GM21786 (cell line): ENCODE data around the gene KLHL34.

ENCODE experiments used
- ATAC-seq: cut with Tn5 transposase; IDR thresholded peaks from one replicate; pipeline ENCODE4 v1.9.1; 2021; ENCODE audit not compliant: unreplicated experiment

The KLHL34 gene, protein sequence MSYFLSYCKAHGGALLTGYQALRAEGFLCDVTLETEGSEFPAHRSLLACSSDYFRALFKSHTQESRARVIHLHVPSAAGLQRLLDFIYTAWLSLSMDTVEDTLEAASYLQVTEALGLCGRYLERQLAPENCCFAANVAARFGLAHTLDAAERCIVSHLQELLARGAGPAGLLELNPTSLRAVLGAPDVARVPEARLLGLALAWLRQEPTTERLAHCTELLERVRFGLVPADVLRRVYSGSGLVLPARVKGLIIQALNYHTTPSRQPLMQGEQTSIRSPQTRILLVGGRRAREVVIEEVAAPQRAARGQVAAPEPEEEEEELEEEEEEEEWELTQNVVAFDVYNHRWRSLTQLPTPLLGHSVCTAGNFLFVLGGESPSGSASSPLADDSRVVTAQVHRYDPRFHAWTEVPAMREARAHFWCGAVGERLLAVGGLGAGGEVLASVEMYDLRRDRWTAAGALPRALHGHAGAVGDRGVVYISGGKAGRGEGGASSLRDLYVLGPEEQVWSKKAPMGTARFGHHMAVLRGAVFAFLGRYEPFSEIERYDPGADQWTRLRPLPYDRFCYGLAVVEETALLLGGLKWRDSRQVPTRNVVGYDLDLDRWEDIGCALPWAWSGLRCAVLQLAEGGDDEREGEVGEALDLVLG

DNA sequence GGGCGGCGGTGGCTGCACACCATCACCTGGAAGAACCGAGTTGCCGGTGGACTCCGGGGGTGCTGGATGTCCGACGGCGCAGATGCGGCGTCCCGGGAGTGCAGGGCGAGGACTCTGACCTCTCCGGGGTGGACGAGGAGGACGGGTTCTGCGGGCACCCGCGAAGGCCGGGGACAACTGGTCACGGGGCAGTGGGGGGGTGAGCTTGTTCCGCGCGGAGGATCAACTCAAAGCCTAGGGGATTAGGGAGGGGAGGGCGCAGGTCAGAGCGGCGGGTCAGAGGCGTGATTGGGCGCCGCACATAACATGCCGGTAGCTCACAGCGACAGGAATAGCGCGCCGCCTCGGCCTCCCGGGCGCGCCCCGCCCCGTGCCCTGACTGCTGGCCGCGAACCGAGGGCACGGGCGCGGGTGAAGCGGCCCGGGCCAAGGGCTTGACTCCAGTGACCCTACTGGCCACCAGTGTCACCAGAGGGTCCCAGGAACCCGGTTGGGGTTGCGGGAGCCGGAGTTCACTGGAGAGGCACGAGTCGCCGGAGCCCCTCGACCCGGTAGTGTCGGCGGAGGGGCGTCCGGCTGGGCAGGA lies at the start of gene KLHL34:
KLHL34 (minus strand) TSS at position 179 of the 586 bp plus-strand sequence. CDS start 542 bp downstream, outside the sequence.
- peak; percentile 44 for ATAC-seq

DNA sequence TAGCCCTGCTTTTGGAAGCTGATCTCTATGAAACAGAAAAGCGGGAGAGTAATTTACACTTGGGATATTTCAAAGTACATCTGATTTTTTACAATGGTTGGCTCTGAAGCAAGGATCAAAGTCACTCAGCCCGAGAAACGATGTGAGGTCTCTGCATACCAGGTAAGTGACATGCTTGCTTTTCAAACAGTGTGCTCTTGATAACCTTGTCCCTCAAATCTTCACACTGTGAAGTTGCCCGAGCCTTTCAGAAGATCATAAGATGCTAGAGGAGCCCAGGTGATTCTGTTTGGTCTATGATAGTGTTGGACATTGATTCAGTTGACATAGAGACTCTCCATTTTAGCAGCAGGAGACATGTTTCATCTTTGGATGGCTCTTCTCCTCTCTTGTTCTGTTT lies 47.1 kb upstream of the KLHL34 start:
- no peak for ATAC-seq

DNA sequence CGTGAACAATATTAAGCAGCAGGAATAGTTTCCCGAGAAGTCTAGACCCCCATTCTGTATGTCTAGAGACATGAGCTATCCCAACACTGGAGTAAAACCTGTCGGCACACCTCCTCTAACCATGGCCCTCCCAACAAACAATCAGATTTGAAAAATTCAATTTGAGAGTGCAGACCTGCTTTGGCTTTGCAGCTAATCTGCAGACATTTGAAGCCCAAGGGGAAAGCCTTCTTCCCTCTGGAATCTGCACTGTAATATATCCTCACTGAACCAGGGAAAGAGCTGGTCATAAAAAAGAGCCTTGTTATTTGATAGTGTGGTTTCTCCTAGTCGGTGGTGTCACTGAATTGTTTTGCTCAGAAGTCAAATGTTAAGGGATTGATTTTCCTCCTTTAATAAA lies 44.6 kb upstream of the KLHL34 start:
- ATAC-seq: no peak

DNA sequence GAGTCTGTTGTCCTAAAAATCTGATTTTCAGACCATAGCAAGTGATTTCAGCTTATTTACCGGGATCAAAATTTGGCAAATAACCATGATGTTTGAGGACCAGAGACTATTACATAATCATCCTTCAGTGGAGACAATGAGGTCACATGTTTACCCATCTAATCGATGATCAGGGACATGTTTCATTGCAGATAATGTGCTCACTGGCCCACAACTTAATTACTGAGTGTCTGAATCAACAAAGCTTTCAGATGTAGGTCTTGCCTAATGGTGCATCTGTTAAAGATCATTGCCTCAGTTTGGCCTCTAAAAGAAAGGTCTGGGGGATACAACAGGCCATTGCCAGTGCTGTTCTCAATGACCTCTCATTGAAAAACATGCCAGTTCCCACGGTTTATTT lies 42.8 kb upstream of the KLHL34 start:
- ATAC-seq: no peak

DNA sequence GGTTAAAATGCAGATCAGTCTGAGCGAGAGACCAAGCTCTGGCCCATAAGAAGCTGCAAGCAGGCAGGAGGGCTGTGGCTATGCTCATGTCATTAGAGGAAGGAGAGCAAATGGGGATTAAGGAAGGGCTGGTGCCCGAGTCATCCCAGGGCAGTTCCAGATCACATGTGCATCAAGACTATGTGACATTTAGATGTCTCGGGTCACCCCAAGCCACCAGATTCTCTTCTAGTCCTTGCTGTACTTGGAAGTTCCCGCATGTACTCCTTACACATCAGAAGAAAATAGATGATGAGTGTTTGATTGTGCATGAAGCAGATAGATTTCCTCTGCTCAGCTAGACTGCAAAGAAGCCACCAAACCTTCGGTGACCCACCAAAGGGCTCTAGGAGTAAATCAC lies 42.1 kb upstream of the KLHL34 start:
- ATAC-seq: no peak

DNA sequence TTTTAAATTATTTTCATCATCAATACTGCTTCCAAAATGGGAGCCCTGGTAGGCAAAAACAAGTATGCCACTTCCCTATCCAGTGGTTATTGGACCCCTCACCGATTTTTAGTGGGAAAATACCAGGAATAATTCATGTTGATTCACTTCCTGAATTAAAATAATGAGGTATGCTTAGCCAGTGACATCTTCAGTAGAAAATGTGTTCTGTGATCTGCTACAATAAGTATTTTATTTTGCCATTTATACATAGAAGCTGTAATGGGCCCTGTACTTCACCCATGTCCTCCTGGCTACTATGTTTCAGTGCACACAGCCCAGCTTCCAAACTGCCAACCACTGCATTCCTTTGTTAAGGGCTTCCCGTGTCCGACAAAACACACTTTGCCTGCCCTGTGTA lies 41.0 kb upstream of the KLHL34 start:
- no peak for ATAC-seq

DNA sequence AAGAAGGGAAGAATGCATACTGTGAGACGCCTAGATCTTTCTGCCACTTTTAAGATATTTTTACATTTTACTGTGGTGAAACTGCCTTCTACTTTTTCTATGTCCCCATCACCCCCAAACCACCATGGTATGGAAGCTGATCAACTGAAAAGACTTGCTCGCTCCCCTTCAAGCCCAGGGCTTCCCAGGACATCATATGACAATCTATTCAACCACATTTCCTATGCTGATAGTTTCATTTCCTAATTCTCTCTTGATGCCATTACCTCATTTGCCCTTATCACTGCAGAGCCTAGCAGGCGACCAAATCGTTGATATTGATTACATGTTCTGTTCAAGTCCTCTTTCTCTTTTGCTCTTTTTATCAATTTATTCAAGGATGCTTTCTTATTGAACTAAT lies 40.1 kb upstream of the KLHL34 start:
- no peak for ATAC-seq

DNA sequence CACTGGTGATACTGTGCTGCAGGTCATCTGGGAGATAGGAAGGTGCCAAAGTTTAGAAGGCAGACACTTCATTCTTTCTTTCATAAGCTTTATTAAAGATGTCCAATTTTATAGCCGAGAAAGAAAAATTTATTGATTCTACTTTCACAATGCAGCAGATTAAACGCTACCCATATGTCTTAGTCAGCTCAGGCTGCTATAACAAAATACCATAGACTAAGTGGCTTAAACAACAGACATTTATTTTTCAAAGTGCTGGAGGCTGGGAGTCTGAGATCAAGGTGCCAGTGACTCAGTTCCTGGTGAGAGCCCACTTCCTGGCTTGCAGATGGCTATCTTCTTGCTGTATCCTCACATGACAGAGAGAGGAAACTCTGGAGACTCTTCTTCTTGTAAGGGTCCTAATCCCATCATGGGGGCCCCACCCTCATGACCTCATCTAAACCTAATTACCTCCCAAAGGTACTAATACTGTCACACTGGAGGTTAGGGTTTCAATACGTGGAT lies 33.4 kb upstream of the KLHL34 start:
- ATAC-seq: no peak

DNA sequence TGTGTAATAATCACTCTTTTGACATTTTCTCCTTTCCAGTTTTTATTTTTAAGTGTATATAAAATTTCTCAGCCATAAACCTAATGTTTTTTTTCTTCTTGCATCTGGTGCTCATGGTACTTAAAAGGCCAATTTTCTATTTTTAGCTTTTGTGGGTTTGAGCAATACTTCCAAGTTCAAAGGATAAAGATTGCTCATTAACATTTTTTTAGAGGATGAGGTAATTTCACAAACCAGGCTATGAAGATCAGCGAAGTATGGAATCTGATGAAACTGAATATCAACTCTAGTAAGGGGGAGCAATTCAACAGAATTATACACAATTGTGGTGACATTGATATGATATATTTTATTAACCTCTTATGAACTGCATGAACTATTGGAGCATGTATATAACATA lies 25.8 kb upstream of the KLHL34 start:
- no peak for ATAC-seq

DNA sequence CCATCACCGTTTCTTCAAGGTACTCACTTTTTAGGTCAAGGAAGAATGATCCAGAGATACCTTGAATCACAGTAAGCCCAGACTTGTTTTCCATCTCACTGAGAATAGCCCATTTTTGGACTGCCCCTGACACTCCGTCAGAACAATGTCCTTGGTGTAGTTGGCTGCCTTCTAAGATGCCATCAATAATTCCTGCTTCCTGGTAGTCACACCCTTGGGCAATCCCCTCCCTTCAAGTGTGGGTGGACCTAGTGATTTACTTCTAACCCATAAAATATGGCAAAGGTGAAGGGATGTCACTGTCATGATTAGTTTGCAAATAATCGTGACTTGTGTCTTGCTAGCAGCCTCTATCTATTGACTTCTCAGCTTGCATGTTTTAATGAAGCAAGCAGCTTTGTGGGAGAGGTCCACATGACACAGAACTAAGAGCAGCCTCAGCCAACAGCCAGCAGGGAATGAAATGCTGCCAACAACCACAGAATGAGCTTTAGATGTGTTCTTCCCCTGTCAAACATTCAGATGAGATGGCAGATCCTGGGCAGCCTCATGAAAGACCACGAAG lies 20.0 kb upstream of the KLHL34 start:
- no peak for ATAC-seq

DNA sequence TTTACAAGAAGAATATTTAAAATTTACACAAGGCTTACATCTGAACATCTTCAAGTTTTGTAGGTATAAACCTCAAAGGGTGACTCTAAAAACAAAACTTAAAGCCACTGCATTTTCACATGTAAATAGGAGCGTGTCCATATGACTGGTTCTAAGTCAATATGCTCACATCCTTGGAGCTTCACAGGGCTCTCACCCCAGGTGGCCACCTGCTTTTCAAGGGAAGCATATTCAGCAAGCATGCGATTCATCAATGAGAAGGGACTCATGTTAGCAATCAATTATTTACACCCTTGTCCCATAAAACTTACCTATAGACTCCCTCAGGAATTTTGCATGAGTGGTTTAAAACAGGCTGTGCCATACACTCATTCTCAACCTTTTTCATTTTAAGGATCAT lies 17.8 kb upstream of the KLHL34 start:
- no peak for ATAC-seq

DNA sequence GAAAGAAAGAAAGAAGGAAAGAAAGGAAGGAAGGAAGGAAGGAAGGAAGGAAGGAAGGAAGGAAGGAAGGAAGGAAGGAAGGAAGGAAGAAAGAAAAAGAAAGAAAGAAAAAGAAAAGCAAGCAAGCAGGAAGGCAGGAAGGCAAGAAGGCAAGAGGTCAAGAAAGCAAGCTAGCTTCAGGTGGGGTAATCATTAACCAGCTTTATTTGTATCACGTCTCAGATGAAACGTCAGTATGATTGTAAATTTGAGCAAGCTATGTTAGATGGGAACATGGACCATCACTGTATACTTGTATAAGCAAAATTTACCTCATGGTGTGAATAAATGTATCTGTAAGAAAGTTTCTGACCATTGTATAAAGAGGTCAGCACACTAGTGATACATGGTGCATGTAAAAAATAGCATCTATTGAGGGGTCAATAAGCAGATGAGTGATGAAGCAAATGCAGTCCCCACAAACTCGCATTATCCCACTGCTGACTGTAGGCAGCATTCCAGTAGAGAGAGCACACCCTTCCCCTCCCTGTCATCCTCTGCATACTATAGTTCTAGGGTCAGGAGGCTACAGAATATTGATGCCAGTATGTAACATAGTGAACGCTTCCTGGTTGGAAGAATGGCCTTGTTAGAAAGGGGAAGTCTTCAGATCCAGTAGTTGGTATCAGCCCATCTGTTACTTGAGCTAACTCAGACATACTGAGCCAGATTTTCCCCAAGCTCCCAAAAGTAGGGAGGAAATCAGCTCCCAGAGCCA lies 16.5 kb upstream of the KLHL34 start:
- ATAC-seq: no peak

DNA sequence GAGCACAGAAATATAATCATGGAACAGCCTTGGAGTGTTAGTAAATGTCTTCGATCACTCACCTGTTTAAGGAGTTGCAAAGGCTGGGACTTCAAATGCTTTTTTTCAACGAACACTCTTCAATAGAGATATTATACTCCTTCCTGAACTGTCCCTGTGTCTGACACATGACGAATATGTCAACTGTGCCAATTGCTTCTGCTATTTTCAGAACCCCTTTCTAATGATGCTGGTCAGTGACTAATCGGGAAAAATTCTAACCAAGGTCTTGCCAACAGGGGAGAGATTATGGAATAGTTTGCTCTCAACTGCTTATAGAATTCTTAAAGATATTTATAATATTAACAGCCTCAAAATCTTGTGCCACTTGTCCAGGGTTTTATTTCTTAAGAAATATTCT lies 8.5 kb upstream of the KLHL34 start:
- no peak for ATAC-seq

DNA sequence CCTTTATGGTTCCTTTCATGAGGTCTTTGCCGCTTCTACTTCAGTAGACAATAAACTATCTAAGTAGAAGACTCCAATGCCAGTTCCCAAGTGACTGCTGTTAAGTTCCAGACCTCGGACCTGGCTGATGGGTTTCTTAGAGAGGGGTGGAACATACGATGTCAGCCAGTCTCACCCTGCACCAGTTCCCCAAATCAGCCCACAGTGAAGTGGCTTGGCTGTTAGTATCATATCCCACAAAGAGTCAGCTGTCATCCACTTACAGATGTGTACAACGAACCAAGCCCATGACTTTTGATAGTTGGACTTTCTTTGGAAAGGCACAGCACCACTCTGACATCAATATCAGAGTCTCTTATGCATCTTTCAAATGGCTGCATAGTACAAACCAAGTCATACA lies 8.1 kb upstream of the KLHL34 start:
- no peak for ATAC-seq

DNA sequence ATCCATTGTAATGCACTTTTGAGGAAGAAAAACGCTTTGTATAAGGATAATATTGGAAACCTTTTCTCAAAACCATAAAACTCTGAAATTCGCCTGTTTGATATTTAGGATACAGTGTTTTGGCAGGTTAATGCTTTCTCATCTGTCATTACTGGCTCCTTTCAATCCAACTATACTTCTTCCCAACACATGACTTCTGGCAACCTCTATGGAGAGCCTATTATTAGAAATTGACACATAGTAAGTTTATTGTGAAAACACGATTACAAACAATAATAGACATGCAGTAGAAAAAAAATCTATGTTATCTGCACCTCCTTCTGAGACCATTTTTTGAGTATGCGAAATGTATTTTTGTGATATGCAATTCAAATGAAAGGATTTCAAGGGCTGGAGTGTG lies 4.6 kb upstream of the KLHL34 start:
- ATAC-seq: no peak

DNA sequence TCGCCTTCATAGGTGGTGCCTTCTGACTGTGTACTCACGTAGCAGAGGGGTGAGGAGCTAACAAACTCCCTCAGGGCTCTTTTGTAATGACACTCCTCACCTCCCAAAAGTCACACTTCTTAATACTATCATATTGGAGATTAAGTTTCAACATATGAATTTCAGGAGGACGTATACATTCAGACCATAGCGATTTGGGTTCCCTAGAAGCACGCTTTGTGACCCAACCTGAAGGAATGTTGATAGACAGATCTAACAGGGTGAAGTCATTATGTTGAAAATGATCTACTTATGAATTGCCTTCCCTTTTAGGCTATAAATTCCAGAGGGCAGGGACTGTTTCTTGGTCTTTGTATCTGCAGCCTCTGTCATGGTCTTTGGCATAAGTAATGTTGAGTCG lies 3.2 kb upstream of the KLHL34 start:
- ATAC-seq: no peak

DNA sequence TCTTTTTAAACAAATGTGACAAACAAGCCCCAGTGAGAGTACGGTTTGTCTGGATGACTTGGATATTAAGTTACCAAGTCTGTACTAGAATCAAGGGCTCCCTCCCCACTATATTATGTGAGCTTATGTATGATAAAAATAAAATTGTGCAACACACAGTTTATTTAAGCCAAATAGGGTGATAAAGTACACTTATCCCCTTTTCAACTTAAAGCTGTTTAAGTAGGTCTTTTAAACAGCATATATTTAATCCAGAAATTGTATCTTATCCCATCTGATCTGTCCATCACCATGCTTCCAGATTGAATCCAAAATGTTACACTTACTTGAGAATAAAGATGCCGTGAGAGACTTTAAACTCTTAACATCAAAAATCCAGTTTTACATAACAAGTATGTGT lies 2.0 kb upstream of the KLHL34 start:
- ATAC-seq: no peak

DNA sequence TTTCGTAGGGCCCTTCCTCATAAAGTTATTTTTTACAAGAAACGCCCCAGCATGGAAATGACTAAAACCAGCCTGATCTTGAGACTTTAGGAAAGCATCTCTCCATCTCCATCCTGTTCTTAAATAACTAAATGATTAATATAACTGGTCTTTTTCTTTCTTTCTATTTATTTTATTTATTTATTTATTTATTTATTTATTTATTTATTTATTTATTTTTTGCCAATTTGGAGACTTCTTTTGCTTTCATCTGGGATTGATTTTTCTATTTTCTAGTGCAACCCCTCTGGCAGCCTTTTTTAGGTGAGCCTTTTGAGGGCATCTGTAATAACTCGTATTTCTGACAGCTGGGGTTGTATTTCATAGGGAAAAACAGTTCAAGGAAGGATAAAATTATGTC lies 1.2 kb upstream of the KLHL34 start:
- no peak for ATAC-seq

DNA sequence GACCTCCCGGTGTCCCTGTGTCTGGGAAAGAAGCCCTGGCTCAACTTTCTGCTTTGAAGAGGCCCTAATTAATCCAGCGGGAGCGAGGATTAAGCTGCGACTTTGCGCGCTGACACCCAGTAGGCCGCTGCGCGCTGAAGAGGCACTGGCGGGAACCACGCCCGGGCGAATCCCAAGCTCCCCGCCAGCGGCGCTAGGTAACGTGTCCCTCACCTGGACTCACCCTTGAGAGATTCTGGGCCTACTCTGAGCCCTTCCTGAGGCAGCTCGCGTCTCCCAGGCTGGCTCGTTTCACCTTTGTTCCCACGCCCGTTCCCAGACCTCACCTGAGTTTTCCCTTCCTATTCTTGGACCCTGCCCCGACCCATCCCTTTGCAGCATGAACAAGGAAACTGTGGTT lies 616 bp upstream of the KLHL34 start:
- no peak for ATAC-seq

DNA sequence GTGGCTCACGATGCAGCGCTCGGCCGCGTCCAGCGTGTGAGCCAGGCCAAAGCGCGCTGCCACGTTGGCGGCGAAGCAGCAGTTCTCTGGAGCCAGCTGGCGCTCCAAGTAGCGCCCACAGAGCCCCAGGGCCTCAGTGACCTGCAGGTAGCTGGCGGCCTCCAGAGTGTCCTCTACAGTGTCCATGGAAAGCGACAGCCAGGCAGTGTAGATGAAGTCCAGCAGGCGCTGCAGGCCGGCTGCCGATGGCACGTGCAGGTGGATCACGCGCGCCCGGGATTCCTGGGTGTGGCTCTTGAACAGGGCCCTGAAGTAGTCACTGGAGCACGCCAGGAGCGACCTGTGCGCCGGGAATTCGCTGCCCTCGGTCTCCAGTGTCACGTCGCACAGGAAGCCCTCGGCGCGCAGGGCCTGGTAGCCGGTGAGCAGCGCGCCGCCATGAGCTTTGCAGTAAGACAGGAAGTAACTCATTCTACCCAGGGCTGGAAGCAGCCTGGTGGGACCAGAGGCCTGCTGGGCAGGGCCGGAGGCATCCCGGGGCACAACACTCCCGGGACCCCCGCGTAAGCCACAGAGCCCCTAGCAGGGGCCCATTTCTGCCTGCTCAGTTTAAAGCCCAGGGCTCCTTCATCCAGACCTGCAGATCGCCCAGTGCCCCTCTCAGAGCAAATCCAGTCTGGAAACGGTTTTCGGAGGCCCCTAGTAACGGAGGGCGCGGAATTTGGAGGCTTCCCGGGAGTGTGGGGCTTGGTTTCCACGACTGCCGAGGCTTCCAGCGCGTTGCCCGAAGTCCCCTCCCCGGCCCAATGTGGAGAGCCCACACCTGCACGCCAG lies 595 bp downstream of the KLHL34 start:
- ATAC-seq: no peak
